Vagina (tissue), 2 donors: ENCODE results near the gene PLA2G4C. TPM values are rescaled to one million over a fixed set of nuclear protein-coding genes. Genes with fewer than 3 reads are reported as not detected.
"Not testable (repeated sequence)": the region's sequence is repeated elsewhere in the genome, so short reads cannot be mapped to it uniquely, and the experiment has no call there.

Source experiments
- DNase-seq, 2 donors: peaks; one replicate each; pipeline ENCODE4 v3.0.0-alpha.2; 2017; ENCODE audit errors: extremely low spot score in 2 of 2
- H3K27ac ChIP-seq: fragments of 200-600 bp; sonication (generic); one replicate; pipeline ENCODE4 v1.5.1; 2019
- H3K27me3 ChIP-seq: fragments of 200-600 bp; sonication (generic); one replicate; pipeline ENCODE4 v1.5.1; 2019
- H3K36me3 ChIP-seq, 2 donors: fragments of 200-600 bp; sonication (generic); one replicate each; pipeline ENCODE4 v1.5.1; 2017 to 2019
- H3K4me1 ChIP-seq: fragments of 200-600 bp; sonication (generic); one replicate; pipeline ENCODE4 v1.5.1; 2019
- H3K4me3 ChIP-seq, 2 donors: fragments of 200-600 bp; sonication (generic); 1 replicate in 1 of 2; 2 replicates in 1 of 2; pipeline ENCODE4 v1.5.1; 2016 to 2019
- H3K9me3 ChIP-seq: fragments of 200-600 bp; sonication (generic); one replicate; pipeline ENCODE4 v1.5.1; 2019
- CTCF ChIP-seq, 3 experiments: fragments of 450-650 bp in 2 of 3; fragments of 200-600 bp in 1 of 3; sonication (generic) in 1 of 3; IDR thresholded peaks; one replicate each; pipeline ENCODE4 v1.5.1; 2017 to 2019; ENCODE audit warnings: antibody characterized with exemption in 3 of 3, mild to moderate bottlenecking in 2 of 3, moderate library complexity in 2 of 3
- POLR2A ChIP-seq, 2 donors: fragments of 450-650 bp; IDR thresholded peaks; one replicate each; pipeline ENCODE4 v1.6.1; 2017; ENCODE audit warnings: antibody characterized with exemption in 2 of 2, mild to moderate bottlenecking in 2 of 2, moderate library complexity in 2 of 2
- POLR2AphosphoS5 ChIP-seq, 2 donors: sonication (generic); formaldehyde crosslinking; IDR thresholded peaks; one replicate each; pipeline ENCODE4 v1.9.0; 2017; ENCODE audit warnings: antibody characterized with exemption in 2 of 2, mild to moderate bottlenecking in 2 of 2, low read depth in 1 of 2; ENCODE audit not compliant: insufficient read depth in 1 of 2
- intact Hi-C: fragments of 100-400 bp; cut with DNase I; formaldehyde crosslinking; loops from one replicate; pipeline ENCODE4 v1.15.1; 2023
- total RNA-seq: library from RNA; depleted of rRNA; stranded (reverse); fragments of >200 nt; gene quantifications from one replicate; pipeline ENCODE4 v1.2.3, GENCODE V29; 2016

PLA2G4C gene
- total RNA-seq, 1 donor from 2014 or later = 7.1 TPM

GRCh38 chr19:48090281-48090802 is 20.3 kb downstream of the PLA2G4C start:
- Histone ChIP-seq H3K9me3 (peaks cover 3% of the 10 kb centered on the region), H3K27me3 (no peaks in the 10 kb centered on the region), H3K4me3 (no peak overlapping the region), H3K36me3 (peaks cover 0 to 20% of the 10 kb centered on the region in 2 donors), H3K27ac (no peak overlapping the region), H3K4me1 (peaks cover 7% of the 10 kb centered on the region)
- TF ChIP-seq CTCF (IDR thresholded peaks at IDR 0.05) (no peak), POLR2A (IDR thresholded peaks at IDR 0.05) (no peak), POLR2AphosphoS5 (IDR thresholded peaks at IDR 0.05; ENCODE audit: insufficient read depth in 1 of 2, low read depth in 1 of 2) (no peak)
- intact Hi-C loops = no loop called here
- no peak for DNase-seq

DNA sequence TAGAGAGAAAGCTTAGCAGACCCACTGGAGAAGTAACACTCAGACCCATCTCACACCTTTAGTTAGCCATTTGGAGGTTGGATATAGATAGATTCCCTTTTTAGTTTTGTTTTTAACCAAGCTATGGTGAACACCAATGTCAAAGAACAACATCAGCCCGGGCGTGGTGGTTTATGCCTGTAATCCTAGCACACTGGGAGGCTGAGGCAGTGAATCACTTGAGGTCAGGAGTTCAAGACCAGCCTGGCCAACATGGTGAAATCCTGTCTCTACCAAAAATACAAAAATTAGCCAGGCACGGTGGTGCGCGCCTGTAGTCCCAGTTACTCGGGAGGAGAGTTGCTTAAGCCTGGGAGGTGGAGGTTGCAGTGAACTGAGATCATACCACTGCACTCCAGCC is 21.6 kb downstream of the PLA2G4C start:
- H3K4me1 ChIP-seq, H3K4me3 ChIP-seq, H3K27me3 ChIP-seq, intact Hi-C loops, H3K36me3 ChIP-seq, H3K27ac ChIP-seq, H3K9me3 ChIP-seq, DNase-seq: not testable (repeated sequence)

DNA sequence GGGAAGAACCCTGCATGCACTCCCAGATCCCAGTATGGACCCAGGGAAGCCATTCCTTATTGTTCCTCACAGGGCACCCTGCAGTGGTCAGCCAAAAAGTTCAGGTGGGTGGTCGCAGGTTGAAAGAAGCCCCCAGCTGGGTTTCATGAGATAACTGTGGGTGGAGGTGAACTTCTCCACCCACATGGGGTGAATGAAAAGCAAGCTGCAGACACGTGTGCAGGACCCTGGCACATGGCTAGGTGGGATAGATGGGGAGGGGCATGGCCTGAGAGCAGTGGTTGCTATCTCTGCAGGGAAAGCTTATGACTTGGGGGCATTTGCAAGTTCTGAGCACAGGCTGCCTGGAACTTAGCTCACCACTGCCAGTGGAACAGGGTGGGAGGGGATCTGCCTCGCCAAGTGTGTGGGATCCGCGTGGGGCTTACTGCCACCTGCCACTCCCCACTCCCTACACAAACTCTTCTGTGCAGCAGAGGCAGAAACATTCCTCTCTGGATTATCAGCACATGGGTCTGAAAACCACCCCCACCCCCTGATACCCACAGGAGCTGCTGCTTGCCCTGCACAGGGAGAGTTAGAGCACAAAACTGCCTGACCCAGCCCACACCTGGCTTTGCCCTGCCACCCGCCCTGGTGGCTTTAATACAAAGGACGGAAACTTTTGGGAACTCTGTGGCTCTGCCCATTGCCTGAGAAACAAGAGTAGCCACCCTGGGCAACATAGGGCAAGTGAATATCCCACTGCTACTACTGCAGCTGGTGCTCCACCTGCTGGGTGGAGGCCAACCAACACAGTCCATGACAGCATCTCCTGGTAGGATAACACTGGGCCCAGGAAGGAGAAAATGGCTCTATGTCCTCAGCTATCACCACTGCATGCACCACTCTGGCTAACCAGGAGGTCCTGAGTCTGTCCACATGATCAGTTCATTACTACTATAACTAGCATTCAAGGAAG is 24.4 kb downstream of the PLA2G4C start:
- H3K36me3 ChIP-seq = no peaks in the 10 kb centered on the region
- no peaks in the 10 kb centered on the region for H3K27me3 ChIP-seq
- no peak overlapping the region for H3K4me3 ChIP-seq
- H3K27ac ChIP-seq = no peak overlapping the region
- intact Hi-C loops = no loop called here
- H3K4me1 ChIP-seq = peaks cover 3% of the 10 kb centered on the region
- peaks cover 3% of the 10 kb centered on the region for H3K9me3 ChIP-seq
- TF ChIP-seq CTCF (IDR thresholded peaks at IDR 0.05) (no peak), POLR2A (IDR thresholded peaks at IDR 0.05) (no peak), POLR2AphosphoS5 (IDR thresholded peaks at IDR 0.05; ENCODE audit: insufficient read depth in 1 of 2, low read depth in 1 of 2) (no peak)
- DNase-seq = no peak

GRCh38 chr19:48085076-48085475 is 25.5 kb downstream of the PLA2G4C start:
- no peak for DNase-seq
- H3K27ac ChIP-seq = no peak overlapping the region
- no peaks in the 10 kb centered on the region for H3K9me3 ChIP-seq
- no peak overlapping the region for H3K4me3 ChIP-seq
- H3K4me1 ChIP-seq = no peaks in the 10 kb centered on the region
- intact Hi-C loops = no loop called here
- TF ChIP-seq POLR2AphosphoS5 (IDR thresholded peaks at IDR 0.05; ENCODE audit: insufficient read depth in 1 of 2, low read depth in 1 of 2) (no peak), POLR2A (IDR thresholded peaks at IDR 0.05) (no peak), CTCF (IDR thresholded peaks at IDR 0.05) (no peak)
- H3K36me3 ChIP-seq = no peaks in the 10 kb centered on the region
- H3K27me3 ChIP-seq = no peaks in the 10 kb centered on the region

DNA sequence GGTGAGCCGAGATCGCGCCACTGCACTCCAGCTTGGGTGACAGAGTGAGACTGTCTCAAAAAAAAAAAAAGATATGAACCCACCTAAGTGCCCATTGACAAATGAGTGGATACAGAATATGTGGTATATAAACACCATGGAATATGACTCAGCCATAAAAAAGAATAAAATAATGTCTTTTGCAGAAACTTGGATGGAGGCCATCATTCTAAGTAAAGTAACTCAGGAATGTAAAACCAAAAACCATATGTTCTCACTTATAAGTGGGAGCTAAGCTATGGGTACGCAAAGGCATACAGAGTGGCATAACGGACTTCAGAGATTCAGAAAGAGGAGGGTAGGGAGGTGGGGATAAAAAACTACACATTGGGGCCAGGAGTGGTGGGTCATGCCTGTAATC is 29.5 kb downstream of the PLA2G4C start:
- Histone ChIP-seq H3K36me3 (peaks cover 0 to 4% of the 10 kb centered on the region in 2 donors), H3K27ac (no peak overlapping the region), H3K9me3 (no peaks in the 10 kb centered on the region), H3K27me3 (no peaks in the 10 kb centered on the region), H3K4me1 (no peaks in the 10 kb centered on the region), H3K4me3 (no peak overlapping the region)
- TF ChIP-seq POLR2AphosphoS5 (IDR thresholded peaks at IDR 0.05; ENCODE audit: insufficient read depth in 1 of 2, low read depth in 1 of 2) = no peak
- TF ChIP-seq POLR2A (IDR thresholded peaks at IDR 0.05) = no peak
- no peak for TF ChIP-seq CTCF (IDR thresholded peaks at IDR 0.05)
- intact Hi-C loops = no loop called here
- no peak for DNase-seq

- intact Hi-C loops, H3K4me1 ChIP-seq, H3K27ac ChIP-seq, H3K4me3 ChIP-seq, H3K27me3 ChIP-seq, DNase-seq, H3K36me3 ChIP-seq, H3K9me3 ChIP-seq: not testable (repeated sequence)
These were observed 40.3 kb downstream of the PLA2G4C start for GRCh38 chr19:48070177-48070769.
